DND-41 (cell line): ENCODE results near the gene RBM5.

Experiments used
- ATAC-seq: fragments of 200-7000 bp; cut with Tn5 transposase; 3 replicates; pipeline ENCODE4 v1.9.1; 2021; ENCODE audit warnings: low read depth; ENCODE audit not compliant: insufficient read depth
- DNase-seq: peaks from one replicate; pipeline ENCODE4 v3.0.0-alpha.2; 2020
- H2AFZ ChIP-seq: 2 replicates; pipeline ENCODE4 v1.6.0; 2012; ENCODE audit warnings: low read depth, low read length
- H3K27ac ChIP-seq: 2 replicates; pipeline ENCODE4 v1.5.1; 2012; ENCODE audit warnings: low read length, inconsistent platforms
- H3K27me3 ChIP-seq: fragments of 200-600 bp; sonication (generic); 2 replicates; pipeline ENCODE4 v1.6.0; 2012; ENCODE audit warnings: low read length, mild to moderate bottlenecking, inconsistent platforms; ENCODE audit not compliant: insufficient read depth, poor library complexity
- H3K36me3 ChIP-seq: 2 replicates; pipeline ENCODE4 v1.5.1; 2012; ENCODE audit warnings: low read length, inconsistent platforms; ENCODE audit not compliant: insufficient read depth
- H3K4me1 ChIP-seq: 2 replicates; pipeline ENCODE4 v1.5.1; 2012; ENCODE audit warnings: mild to moderate bottlenecking, low read length; ENCODE audit not compliant: insufficient read depth
- H3K4me2 ChIP-seq: 2 replicates; pipeline ENCODE4 v1.6.0; 2012; ENCODE audit warnings: mild to moderate bottlenecking, moderate library complexity, low read length, inconsistent platforms; ENCODE audit not compliant: insufficient read depth
- H3K4me3 ChIP-seq, 2 experiments: fragments of 200-600 bp in 1 of 2; shearing (Covaris generic) in 1 of 2; 2 replicates each; pipeline ENCODE4 v1.5.1; 2012 to 2016; ENCODE audit warnings: inconsistent platforms in 2 of 2, low read length in 2 of 2, mild to moderate bottlenecking in 2 of 2, low read depth in 1 of 2, moderate library complexity in 1 of 2
- H3K79me2 ChIP-seq: 2 replicates; pipeline ENCODE4 v1.6.0; 2012; ENCODE audit warnings: low read length, inconsistent platforms; ENCODE audit not compliant: insufficient read depth
- H3K9ac ChIP-seq: 2 replicates; pipeline ENCODE4 v1.6.0; 2012; ENCODE audit warnings: low read depth, mild to moderate bottlenecking, inconsistent platforms, low read length, moderate library complexity
- H3K9me3 ChIP-seq: 2 replicates; pipeline ENCODE4 v1.5.1; 2012; ENCODE audit warnings: low read length, moderate library complexity, mild to moderate bottlenecking, inconsistent platforms; ENCODE audit not compliant: insufficient read depth, severe bottlenecking
- H4K20me1 ChIP-seq: 2 replicates; pipeline ENCODE4 v1.6.0; 2012; ENCODE audit warnings: low read length; ENCODE audit not compliant: insufficient read depth
- EZH2 ChIP-seq: IDR thresholded peaks from 3 replicates; pipeline ENCODE4 v1.6.1; 2012; ENCODE audit warnings: borderline replicate concordance, low read depth, mild to moderate bottlenecking, moderate library complexity, low read length, inconsistent platforms; ENCODE audit not compliant: severe bottlenecking
- TF ChIP-seq, protein P1 (sequence below): IDR thresholded peaks from 2 replicates; pipeline ENCODE4 v1.5.1; 2012; ENCODE audit warnings: borderline replicate concordance, low read length, moderate library complexity, mild to moderate bottlenecking; ENCODE audit not compliant: poor library complexity, severe bottlenecking; ENCODE audit errors: extremely low read depth

Gene RBM5

DNA sequence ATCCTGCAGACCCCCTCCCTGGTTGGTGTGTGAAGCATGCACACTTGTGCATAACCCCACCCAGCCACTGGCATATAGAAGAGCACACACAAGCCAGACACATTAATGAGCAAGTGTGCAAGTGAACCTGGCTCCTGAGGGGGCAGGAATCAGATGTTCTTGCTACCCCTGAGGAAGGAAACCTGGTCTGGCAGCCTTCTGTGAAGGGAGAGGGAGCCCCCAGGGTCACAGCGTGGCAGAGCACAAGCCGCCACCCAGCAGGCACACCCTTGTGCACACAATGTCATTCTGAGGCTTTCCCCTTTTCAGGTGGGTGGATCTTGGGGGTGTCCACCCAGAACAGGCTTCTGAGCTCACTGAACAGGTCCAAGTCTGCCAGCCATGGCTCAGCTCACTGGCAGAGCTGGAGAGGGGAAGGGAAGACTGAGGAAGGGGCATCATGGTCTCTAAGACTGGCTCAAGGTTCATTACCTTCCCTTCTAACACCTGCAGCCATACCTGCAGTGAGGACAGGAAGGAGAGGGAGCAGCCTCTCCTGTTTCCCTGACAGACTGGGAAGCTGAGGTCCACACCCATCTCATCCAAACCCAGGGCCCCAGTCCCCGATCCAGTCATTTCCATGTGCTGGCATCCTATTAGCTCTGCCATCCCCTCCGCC, 34.8 kb downstream of the RBM5 start:
- no peak overlapping the region for H2AFZ ChIP-seq
- H3K4me1 ChIP-seq = no peaks in the 10 kb centered on the region
- DNase-seq (no peak), ATAC-seq (no peak)
- no peaks in the 10 kb centered on the region for H3K27me3 ChIP-seq
- no peak overlapping the region for H3K9ac ChIP-seq
- no peak overlapping the region for H3K4me3 ChIP-seq
- H3K27ac ChIP-seq = no peak overlapping the region
- H3K9me3 ChIP-seq = no peaks in the 10 kb centered on the region
- H4K20me1 ChIP-seq = peaks cover 29% of the 10 kb centered on the region
- no peak overlapping the region for H3K4me2 ChIP-seq
- peaks cover 30% of the 10 kb centered on the region for H3K36me3 ChIP-seq
- no peaks in the 10 kb centered on the region for H3K79me2 ChIP-seq
- no peak for TF ChIP-seq EZH2
- TF ChIP-seq, protein P1, sequence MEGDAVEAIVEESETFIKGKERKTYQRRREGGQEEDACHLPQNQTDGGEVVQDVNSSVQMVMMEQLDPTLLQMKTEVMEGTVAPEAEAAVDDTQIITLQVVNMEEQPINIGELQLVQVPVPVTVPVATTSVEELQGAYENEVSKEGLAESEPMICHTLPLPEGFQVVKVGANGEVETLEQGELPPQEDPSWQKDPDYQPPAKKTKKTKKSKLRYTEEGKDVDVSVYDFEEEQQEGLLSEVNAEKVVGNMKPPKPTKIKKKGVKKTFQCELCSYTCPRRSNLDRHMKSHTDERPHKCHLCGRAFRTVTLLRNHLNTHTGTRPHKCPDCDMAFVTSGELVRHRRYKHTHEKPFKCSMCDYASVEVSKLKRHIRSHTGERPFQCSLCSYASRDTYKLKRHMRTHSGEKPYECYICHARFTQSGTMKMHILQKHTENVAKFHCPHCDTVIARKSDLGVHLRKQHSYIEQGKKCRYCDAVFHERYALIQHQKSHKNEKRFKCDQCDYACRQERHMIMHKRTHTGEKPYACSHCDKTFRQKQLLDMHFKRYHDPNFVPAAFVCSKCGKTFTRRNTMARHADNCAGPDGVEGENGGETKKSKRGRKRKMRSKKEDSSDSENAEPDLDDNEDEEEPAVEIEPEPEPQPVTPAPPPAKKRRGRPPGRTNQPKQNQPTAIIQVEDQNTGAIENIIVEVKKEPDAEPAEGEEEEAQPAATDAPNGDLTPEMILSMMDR = no peak

DNA sequence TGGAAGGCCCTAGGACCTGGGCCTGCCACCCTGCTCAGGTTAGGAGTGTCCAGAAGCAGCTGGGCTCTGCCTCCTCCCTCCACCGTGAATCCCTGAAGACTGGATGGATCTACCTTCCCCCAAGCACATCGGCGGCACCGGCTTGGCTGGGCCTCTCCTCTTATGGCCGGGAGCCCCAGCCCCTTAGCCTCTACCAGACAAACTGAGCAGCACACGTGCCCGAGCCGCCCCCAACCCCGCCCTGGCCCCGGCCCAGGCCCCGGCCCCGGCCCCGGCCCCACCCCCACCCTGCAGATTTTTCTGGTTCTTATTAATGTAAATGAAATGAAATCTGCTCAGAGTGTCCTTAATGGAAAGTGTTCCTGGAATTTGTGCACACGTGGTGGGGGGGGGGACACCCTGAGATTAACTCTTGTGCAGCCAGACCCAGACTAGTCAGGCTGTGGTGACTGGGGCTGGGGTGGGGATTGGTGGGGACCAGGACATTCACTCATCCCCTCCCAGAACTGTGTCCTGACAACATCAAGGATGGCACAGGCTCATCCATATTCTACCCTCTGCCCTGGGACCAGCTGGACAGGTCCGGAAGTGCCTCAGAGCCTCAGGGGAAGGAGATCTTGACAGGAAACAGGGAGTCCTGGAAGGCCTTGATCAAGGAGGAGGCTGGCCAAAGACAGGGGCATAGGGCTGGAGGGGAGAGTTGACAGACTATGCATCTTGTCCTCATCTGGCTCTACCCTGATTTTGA, 35.5 kb downstream of the RBM5 start:
- ATAC-seq (no peak), DNase-seq (no peak)
- H3K27ac ChIP-seq = no peak overlapping the region
- no peak overlapping the region for H3K4me2 ChIP-seq
- H3K9me3 ChIP-seq = no peaks in the 10 kb centered on the region
- TF ChIP-seq, protein P1 = no peak
- TF ChIP-seq EZH2 = no peak
- no peak overlapping the region for H3K4me3 ChIP-seq
- no peaks in the 10 kb centered on the region for H3K79me2 ChIP-seq
- no peak overlapping the region for H3K9ac ChIP-seq
- H3K4me1 ChIP-seq = no peaks in the 10 kb centered on the region
- no peak overlapping the region for H2AFZ ChIP-seq
- no peaks in the 10 kb centered on the region for H3K27me3 ChIP-seq
- H3K36me3 ChIP-seq = peaks cover 23% of the 10 kb centered on the region
- peaks cover 29% of the 10 kb centered on the region for H4K20me1 ChIP-seq

DNA sequence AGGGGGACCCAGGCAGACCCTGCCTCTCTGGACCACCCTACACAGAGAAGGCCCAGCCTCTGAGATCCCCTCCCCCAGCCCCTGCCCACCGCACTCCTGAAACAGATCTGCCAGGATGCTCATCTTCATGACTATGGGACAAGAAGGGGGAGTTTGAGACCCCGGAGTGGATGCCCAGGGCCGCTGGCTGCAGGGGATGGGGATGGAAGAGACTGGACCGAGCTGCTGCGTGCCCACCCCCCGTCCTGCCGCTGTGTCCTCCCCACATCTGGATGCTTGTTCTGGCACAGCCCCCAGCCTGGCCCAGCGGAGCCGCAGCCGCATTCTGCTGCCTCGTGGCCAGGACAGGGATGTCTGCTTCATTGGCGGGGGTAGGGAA, 36.1 kb downstream of the RBM5 start:
- peaks cover 27% of the 10 kb centered on the region for H4K20me1 ChIP-seq
- H3K9me3 ChIP-seq = no peaks in the 10 kb centered on the region
- no peak overlapping the region for H3K4me2 ChIP-seq
- TF ChIP-seq EZH2 = no peak
- TF ChIP-seq, protein P1 = no peak
- no peaks in the 10 kb centered on the region for H3K4me1 ChIP-seq
- H3K27ac ChIP-seq = no peak overlapping the region
- H3K9ac ChIP-seq = no peak overlapping the region
- ATAC-seq = no peak
- no peak overlapping the region for H2AFZ ChIP-seq
- DNase-seq = no peak
- no peaks in the 10 kb centered on the region for H3K79me2 ChIP-seq
- peaks cover 20% of the 10 kb centered on the region for H3K36me3 ChIP-seq
- H3K27me3 ChIP-seq = no peaks in the 10 kb centered on the region
- H3K4me3 ChIP-seq = no peak overlapping the region
